Dermis microvascular lymphatic vessel endothelial cell (primary cell): ENCODE data around the gene MINAR1. TPM values are rescaled to one million over a fixed set of nuclear protein-coding genes. Genes with fewer than 3 reads are reported as not detected.

Source experiments
- DNase-seq, 2 donors: peaks; one replicate each; pipeline versions ENCODE4 v3.0.0 to v3.0.0-alpha.2; 2010; ENCODE audit warnings: low read depth in 2 of 2
- total RNA-seq: library from RNA; depleted of rRNA; stranded (reverse); fragments of >200 nt; gene quantifications from 2 replicates; pipeline ENCODE4 v1.2.1, GENCODE V29; 2014

The MINAR1 gene
- total RNA-seq, 1 donor from 2014 or later = 0.51 TPM

DNA sequence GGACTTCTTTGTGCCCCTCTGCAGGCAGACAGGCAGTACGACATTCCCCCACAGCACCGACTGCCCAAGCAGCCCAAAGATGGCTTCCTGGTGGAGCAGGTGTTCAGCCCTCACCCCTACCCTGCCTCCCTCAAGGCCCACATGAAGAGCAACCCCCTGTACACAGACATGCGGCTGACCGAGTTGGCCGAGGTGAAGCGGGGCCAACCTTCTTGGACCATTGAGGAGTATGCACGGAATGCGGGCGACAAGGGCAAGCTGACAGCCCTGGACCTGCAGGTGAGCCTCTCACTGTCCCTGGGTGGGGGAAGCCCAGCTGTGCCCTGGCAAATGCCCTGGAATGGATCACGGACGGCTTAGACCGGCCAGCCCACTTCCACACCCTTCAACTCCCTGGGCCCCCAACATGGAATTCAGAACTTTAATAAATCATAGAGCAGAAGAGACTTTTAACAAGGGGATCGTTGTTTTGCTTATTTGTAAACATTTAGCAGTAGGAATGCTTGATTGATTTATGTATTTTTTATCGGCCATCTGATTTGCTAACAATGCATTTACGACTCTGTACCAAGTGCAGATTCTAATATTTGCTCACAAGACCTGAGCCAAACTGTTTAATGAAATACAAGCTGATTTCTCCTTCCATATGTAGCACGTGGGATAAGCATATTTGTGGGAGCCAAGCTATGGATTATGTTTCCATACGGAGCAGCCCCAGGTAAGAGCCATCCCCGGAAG lies 31.1 kb downstream of the MINAR1 start:
- no peak for DNase-seq

DNA sequence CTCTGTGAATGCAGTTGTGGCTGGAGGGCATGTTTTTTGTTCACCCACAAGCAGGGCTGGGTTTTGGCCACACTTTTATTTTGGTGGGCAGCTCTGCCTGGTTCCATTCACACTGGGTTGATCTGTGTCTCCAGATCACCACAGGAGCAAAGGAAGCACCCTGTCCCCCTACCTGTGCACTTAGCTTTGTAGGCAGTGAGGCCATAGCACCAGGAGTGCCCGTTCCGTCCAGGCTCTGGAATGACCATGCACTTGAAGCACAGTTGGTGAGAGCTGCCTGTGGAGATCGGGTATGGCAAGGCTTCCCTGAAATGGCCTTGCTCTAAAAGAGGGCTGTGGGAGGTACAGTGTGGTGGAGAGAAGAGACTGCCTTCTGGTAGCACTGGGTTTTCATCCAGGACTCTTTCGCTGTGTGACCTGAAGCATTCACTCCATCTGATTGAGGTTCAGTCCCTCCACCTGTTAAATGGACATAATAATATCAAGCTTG lies 31.7 kb downstream of the MINAR1 start:
- DNase-seq = no peak

DNA sequence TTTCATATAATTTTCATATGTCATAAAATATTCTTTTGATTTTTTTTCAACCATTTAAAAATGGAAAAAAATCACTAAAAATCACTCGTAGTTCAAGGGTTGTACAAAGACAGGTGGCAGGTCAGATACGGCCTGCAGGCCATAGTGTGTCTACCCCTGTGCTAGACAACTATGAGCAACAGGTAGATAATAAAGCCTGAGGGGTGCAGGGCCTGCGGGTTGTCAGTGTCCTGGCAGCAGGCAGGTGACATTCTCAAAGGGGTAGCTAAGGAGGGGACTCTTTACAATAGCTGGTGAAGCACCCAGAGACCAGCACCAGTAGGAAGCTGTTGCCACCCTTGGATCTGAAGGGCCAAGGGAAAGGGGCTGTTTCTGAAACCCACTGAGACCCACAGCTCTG lies 34.4 kb downstream of the MINAR1 start:
- no peak for DNase-seq

DNA sequence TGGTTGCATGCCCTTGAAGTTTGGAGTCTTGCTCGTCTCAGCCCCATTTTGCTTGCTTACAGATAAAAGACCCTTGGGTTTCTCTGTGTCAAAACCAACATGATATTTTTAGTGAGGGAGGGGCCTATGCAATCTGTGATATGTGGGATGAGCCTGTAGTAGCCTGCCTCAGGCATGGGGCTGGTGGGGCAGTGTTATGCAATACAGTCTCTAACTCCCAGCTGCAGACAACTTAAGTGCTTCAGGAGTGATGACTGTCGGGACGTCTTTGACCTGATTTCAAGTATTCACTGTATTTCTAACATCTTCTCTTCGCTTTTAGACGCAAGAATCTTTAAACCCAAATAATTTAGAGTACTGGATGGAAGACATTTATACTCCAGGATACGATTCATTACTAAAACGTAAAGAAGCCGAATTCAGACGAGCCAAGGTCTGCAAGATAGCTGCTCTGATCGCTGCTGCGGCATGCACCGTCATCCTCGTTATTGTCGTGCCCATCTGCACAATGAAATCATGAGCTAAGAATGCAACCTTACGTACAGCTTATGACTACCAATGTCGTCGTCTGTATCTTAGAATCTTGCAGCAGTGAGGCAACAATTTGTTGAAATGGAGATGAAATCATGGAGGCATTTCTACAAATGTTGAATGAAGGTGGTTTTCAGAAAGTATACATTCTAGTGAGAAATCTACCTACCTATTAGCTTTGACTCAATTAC lies 35.9 kb downstream of the MINAR1 start:
- no peak for DNase-seq

DNA sequence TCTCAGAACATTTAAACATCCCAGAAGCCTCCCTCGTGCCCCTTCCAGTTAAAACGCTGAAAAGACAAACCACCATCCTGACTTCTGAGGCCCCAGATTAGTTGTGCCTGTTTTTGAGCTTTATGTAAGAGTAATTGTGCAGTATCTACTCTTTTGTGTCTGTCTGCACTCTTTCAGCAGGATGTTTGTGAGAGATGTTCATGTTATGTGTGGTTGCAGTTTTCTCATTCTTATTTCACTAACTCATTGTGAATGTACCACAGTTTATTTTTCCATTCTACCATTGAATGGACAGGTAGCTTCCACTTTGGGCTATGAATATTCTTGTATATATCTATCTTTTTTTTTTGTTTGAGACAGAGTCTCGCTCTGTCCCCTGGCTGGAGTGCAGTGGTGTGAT lies 40.3 kb downstream of the MINAR1 start:
- no peak for DNase-seq

DNA sequence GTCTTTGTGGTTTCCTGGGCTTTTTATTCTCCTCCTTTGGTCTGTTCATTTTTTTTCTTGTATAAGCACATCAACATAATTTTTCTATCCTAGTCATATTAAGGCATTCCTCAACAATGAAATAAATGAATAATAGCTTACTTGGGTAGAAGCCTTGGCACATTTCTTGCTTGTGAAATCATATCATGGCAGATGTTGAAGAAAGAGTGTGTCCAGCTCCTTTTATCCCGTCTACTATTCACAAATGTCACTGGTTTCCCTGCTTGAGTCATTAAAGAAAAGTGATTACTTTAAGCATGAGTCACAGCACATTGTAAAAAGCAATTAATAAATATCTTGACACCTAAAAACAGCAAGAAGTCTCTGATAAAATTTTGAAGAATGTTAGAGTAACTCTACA lies 42.1 kb downstream of the MINAR1 start:
- no peak for DNase-seq

DNA sequence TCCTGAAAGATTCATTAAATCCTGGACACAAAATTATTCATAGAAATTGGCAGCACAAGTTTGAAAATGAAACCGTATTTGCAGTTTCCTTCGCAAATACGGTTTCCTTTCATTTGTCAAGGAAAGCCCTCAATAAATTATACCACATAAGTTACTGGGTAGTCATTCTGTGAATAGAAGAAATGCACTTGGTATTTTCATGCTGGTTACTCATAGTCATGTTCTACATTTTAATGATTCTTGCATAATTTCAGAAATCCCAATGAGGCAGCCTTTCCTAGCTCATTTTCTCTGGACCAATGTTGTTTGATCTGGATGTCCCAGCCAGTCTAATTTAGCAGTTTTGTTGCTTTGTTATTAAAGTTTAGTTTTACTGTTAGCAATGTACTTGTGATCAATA lies 43.2 kb downstream of the MINAR1 start:
- DNase-seq = no peak

DNA sequence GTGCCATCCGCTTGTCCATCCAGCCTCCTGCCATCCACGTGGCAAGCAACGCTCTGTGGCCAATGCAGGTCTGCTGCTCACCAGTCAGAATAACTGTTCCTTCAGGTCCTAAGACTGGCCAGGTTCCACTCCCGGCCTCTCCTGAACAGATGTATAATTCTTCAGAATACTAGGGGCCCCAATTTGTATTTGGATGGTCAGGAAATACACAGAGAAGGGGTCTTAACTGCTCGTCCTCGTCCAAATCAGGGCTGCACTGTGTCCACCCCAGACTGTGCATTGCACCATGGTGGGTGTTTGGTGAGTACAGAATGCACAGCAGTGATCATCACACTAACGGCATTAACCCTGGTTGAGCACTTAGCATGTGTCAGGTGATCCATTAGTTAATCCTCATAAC lies 46.0 kb downstream of the MINAR1 start:
- DNase-seq = no peak

DNA sequence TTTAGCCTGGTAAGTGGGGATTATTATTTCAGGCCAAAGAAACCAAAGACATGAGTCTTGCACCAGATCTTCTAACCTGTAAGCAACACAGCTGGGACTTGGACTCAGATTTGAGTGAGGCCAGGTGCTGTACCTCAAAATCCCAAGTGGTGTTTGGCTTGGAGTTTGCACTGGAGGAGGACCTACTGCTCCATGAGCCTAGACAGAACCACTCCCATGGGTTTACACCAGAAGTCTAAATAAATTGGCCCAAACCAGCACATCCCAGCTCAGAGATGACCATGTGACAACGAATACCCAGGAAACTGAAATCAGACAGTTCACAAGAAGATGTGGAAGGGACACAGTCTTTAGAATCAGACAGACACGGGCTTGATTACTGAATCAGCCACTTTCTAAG lies 47.5 kb downstream of the MINAR1 start:
- DNase-seq = no peak

DNA sequence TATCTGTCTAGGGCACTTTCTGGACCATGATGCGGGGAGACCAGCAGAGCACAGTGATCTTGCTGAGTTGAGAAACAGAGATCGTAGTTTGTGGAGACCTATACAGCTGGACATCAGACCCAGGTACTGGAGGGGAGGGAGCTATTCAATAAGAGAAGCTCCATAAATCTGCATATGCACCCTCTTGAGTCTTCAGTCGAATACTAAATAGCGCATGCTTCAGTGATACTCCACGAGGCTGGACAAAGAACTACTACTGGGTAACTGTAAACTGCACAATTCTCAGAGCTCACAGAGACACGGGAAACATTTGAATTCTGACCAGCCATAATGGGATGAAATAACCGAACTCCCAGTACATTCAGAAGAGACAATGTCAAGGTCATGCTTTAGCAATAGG lies 49.7 kb downstream of the MINAR1 start:
- DNase-seq = no peak

Other genes with a start within 250 kb of the MINAR1 start
- not detected in 2 replicates for gene ANKRD34C, start 149.6 kb upstream of the MINAR1 start, total RNA-seq
- gene TMED3, start 121.2 kb upstream of the MINAR1 start, total RNA-seq = 173 and 221 TPM in 2 replicates